Spleen (tissue), 11 donors: ENCODE data around the gene FBN1. TPM values are rescaled to one million over a fixed set of nuclear protein-coding genes. Genes with fewer than 3 reads are reported as not detected.

ENCODE experiments used
- DNase-seq: peaks from one replicate; pipeline ENCODE4 v3.0.0-alpha.2; 2020
- H3K27ac ChIP-seq, 8 donors: fragments of 200-600 bp; sonication (generic) in 7 of 8; 1 replicate in 4 of 8; 2 replicates in 4 of 8; pipeline versions ENCODE4 v1.5.0 to v1.8.0; 2016 to 2021; ENCODE audit warnings: inconsistent platforms in 4 of 8, mild to moderate bottlenecking in 4 of 8, moderate library complexity in 1 of 8
- H3K27me3 ChIP-seq, 7 donors: fragments of 200-600 bp; sonication (generic) in 6 of 7; replicated peaks in 1 of 7; 1 replicate in 4 of 7; 2 replicates in 3 of 7; pipeline versions ENCODE4 v1.5.0 to v1.8.0; 2016 to 2021; ENCODE audit warnings: inconsistent platforms in 3 of 7, mild to moderate bottlenecking in 1 of 7
- H3K36me3 ChIP-seq, 6 donors: fragments of 200-600 bp; sonication (generic) in 5 of 6; 1 replicate in 4 of 6; 2 replicates in 2 of 6; pipeline versions ENCODE4 v1.5.0 to v1.8.0; 2016 to 2021; ENCODE audit warnings: inconsistent platforms in 2 of 6
- H3K4me1 ChIP-seq, 6 donors: fragments of 200-600 bp; sonication (generic) in 5 of 6; 1 replicate in 3 of 6; 2 replicates in 3 of 6; pipeline versions ENCODE4 v1.5.0 to v1.8.0; 2016 to 2021; ENCODE audit warnings: inconsistent platforms in 3 of 6
- H3K4me3 ChIP-seq, 8 donors: fragments of 200-600 bp; sonication (generic) in 7 of 8; 1 replicate in 4 of 8; 2 replicates in 4 of 8; pipeline versions ENCODE4 v1.5.0 to v1.8.0; 2016 to 2021; ENCODE audit warnings: inconsistent platforms in 4 of 8, mild to moderate bottlenecking in 4 of 8, moderate library complexity in 2 of 8
- H3K9me3 ChIP-seq, 8 donors: fragments of 200-600 bp; sonication (generic) in 7 of 8; 1 replicate in 4 of 8; 2 replicates in 4 of 8; pipeline versions ENCODE4 v1.5.0 to v1.8.0; 2016 to 2021; ENCODE audit warnings: inconsistent platforms in 4 of 8
- POLR2A ChIP-seq, 3 donors: fragments of 450-650 bp; IDR thresholded peaks; one replicate each; pipeline ENCODE4 v1.5.1; 2017; ENCODE audit warnings: antibody characterized with exemption in 3 of 3, mild to moderate bottlenecking in 1 of 3
- POLR2AphosphoS5 ChIP-seq, 3 donors: sonication (generic); formaldehyde crosslinking; IDR thresholded peaks; one replicate each; pipeline ENCODE4 v1.5.1; 2017; ENCODE audit warnings: antibody characterized with exemption in 3 of 3
- WGBS, 5 donors: extraction: QIAGEN DNeasy Blood & Tissue Kit in 3 of 5; methylation state at CpG; one replicate each; pipeline versions ENCODE4 v1.1.5 to v1.1.7; 2013 to 2018; 5-methylcytosine and 5-hydroxymethylcytosine counted together
- intact Hi-C: fragments of 100-400 bp; cut with DNase I; formaldehyde crosslinking; loops from one replicate; pipeline ENCODE4 v1.15.0; 2023; ENCODE audit warnings: low total_unique reads
- polyA plus RNA-seq, 3 donors: library from polyadenylated mRNA; stranded (reverse); fragments of 200-250 nt; gene quantifications; one replicate each; pipeline ENCODE4 v1.2.1, GENCODE V29; 2013
- total RNA-seq, 7 donors: library from RNA; depleted of rRNA in 3 of 7; stranded (reverse); fragments of >200 nt in 3 of 7; fragmentation: NEBNext Ultra II Directional in 4 of 7; extraction: Animal tissue kit (Norgen Biotek cat#: 25700) in 4 of 7; gene quantifications; one replicate each; pipeline versions ENCODE4 v1.1.0 to v1.2.1, GENCODE V29; 2016 to 2021
- TF ChIP-seq, protein P1 (sequence below), 11 experiments: fragments of 200-600 bp in 7 of 11; fragments of 450-650 bp in 4 of 11; sonication (generic) in 4 of 11; IDR thresholded peaks in 8 of 11; conservative IDR thresholded peaks in 3 of 11; 1 replicate in 7 of 11; 2 replicates in 4 of 11; pipeline versions ENCODE4 v1.4.0 to v1.8.0; 2016 to 2021; ENCODE audit warnings: antibody characterized with exemption in 11 of 11, inconsistent platforms in 4 of 11, mild to moderate bottlenecking in 1 of 11
- donor health status: healthy with polysubstance abuse.
- donor health status: DM: no; HTN: no; CAD: no; lungs with moderate emphysema.
- donor health status: DM: no; HTN: no; CAD: no.
- donor health status: Bipolar disorder and iron deficiency.
- donor health status: healthy.
- donor health status: DM: no; HTN: no; CAD: no.
- donor health status: DM: yes; HTN: yes; CAD: no.

Gene FBN1
- total and polyA plus RNA-seq, 10 donors = 3.2 to 139 (median 45.4) TPM

DNA sequence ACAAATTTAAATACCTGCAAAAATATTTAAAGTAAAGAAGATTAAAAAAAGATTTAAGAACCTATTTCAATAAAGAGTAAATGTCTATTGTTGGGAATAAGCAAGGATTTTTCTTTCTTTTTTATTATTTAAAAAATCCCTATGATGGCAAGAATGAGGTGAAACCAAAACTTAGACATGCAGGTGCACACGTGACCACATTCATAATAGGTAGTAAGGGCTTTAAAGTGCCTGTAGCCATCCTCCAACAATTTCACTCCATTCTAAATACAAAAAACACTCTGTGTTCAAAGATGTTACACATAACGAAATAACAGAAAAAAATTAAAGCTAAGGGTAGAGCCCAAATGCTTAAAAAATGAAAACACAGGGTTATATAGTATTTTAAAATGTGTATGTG is 74.0 kb downstream of the FBN1 start:
- DNase-seq = no peak
- Histone ChIP-seq H3K4me3 (no peak overlapping the region), H3K9me3 (no peaks in the 10 kb centered on the region), H3K27me3 (no peaks in the 10 kb centered on the region), H3K27ac (no peak overlapping the region), H3K4me1 (peaks cover 0 to 2% (median 0%) of the 10 kb centered on the region in 6 donors), H3K36me3 (no peaks in the 10 kb centered on the region)
- intact Hi-C loops = no loop called here
- no peak for TF ChIP-seq POLR2A (IDR thresholded peaks at IDR 0.05)
- no peak for TF ChIP-seq POLR2AphosphoS5 (IDR thresholded peaks at IDR 0.05)
- TF ChIP-seq, protein P1, sequence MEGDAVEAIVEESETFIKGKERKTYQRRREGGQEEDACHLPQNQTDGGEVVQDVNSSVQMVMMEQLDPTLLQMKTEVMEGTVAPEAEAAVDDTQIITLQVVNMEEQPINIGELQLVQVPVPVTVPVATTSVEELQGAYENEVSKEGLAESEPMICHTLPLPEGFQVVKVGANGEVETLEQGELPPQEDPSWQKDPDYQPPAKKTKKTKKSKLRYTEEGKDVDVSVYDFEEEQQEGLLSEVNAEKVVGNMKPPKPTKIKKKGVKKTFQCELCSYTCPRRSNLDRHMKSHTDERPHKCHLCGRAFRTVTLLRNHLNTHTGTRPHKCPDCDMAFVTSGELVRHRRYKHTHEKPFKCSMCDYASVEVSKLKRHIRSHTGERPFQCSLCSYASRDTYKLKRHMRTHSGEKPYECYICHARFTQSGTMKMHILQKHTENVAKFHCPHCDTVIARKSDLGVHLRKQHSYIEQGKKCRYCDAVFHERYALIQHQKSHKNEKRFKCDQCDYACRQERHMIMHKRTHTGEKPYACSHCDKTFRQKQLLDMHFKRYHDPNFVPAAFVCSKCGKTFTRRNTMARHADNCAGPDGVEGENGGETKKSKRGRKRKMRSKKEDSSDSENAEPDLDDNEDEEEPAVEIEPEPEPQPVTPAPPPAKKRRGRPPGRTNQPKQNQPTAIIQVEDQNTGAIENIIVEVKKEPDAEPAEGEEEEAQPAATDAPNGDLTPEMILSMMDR (IDR thresholded peaks at IDR 0.05 in 8 of 11, conservative IDR thresholded peaks at IDR 0.05 in 3 of 11) = no peak
- 81 to 96% (median 91%) methylated on average over 2 of the region's 2 CpGs for WGBS, 5 donors

DNA sequence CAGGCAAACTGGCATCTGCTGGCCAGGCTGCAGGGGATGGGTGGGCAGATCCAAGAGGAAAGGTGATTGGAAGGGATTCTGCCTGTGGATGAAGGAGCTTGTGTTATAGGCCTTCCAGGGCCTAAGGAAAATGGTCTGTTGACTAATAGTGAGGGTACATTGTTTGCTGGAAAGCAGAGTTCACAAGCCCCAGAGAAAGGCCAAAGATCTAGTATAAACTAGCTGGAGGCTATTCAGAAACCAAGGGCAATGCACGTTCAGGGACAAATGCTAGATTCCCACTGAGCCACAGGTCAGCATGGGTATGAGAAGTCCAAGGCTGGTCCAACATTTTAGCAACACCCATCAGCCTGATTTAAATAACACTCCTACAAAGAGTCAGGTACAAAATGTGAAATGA is 74.7 kb downstream of the FBN1 start:
- Histone ChIP-seq H3K9me3 (no peaks in the 10 kb centered on the region), H3K27ac (peak overlapping the region in 4 of 8 donors; percentile 5 to 40 (median 22)), H3K4me1 (peaks cover 0 to 9% (median 2%) of the 10 kb centered on the region in 6 donors), H3K27me3 (no peaks in the 10 kb centered on the region), H3K4me3 (no peak overlapping the region), H3K36me3 (no peaks in the 10 kb centered on the region)
- 38 to 85% (median 73%) methylated on average over 1 of the region's 1 CpG for WGBS, 5 donors
- DNase-seq = no peak
- TF ChIP-seq POLR2A (IDR thresholded peaks at IDR 0.05) = no peak
- TF ChIP-seq POLR2AphosphoS5 (IDR thresholded peaks at IDR 0.05) = no peak
- TF ChIP-seq, protein P1 (IDR thresholded peaks at IDR 0.05 in 8 of 11, conservative IDR thresholded peaks at IDR 0.05 in 3 of 11) = no peak
- intact Hi-C loops = no loop called here

DNA sequence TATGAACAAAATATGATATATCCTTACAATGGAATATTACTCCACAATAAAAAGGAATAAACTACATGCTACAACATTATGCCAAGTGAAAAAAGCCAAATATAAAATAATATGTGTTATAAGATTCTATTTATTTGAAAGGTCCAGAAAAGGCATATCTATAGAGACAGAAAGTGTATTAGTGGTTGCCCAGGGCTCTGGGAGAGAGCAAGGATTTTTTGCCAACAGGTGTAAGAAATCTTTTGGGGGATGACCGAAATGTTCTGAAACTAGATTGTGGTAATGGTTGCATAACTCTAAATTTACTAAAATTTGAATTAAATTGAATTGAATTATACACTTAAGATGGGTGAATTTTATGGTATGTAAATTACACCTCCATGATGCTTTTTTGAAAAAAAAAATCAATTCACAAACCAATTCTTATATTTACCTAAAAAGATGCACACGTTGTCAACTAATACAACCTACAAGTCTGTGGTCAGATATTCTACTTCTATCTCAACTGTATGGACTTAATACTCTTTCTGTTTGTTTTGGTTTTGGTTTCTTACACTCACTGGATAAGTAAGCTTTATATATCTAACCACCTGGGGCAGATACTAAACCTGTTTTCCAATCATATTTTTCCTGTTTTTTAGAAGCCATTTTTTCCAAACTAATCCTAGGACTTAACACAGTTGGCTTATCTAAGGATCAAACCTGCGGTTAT is 75.8 kb downstream of the FBN1 start:
- no peaks in the 10 kb centered on the region for H3K27me3 ChIP-seq
- H3K4me3 ChIP-seq = no peak overlapping the region
- intact Hi-C loops = no loop called here
- no peaks in the 10 kb centered on the region for H3K36me3 ChIP-seq
- DNase-seq = no peak
- TF ChIP-seq POLR2AphosphoS5 (IDR thresholded peaks at IDR 0.05) (no peak), POLR2A (IDR thresholded peaks at IDR 0.05) (no peak)
- TF ChIP-seq, protein P1 (IDR thresholded peaks at IDR 0.05 in 8 of 11, conservative IDR thresholded peaks at IDR 0.05 in 3 of 11) = no peak
- WGBS, 5 donors = 75 to 93% (median 86%) methylated on average over 3 of the region's 3 CpGs
- peaks cover 0 to 17% (median 2%) of the 10 kb centered on the region in 6 donors for H3K4me1 ChIP-seq
- no peaks in the 10 kb centered on the region for H3K9me3 ChIP-seq
- H3K27ac ChIP-seq = no peak overlapping the region

DNA sequence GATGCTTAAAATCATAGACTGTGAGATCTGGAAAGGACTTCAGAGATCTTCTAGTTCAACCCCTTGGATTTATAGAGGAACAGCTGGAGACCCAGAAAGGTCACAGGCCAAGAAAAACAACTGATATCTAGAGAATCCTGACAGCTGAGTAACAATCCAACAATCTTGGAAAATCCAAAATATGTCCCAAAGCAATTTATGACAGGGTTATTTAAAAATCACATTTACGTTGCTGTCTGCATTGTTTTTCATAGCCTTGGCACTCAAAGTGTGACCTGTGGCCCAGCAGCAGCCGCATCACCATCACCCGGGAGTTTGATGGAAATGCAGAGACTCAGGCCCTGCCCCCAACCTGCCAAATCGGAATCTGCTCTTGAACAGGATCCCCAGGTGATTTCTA is 78.8 kb downstream of the FBN1 start:
- Histone ChIP-seq H3K27me3 (no peaks in the 10 kb centered on the region), H3K4me3 (no peak overlapping the region), H3K27ac (peak overlapping the region in 1 of 8 donors; percentile 18), H3K4me1 (peaks cover 0 to 17% (median 2%) of the 10 kb centered on the region in 6 donors), H3K9me3 (no peaks in the 10 kb centered on the region), H3K36me3 (no peaks in the 10 kb centered on the region)
- TF ChIP-seq POLR2AphosphoS5 (IDR thresholded peaks at IDR 0.05) (no peak), POLR2A (IDR thresholded peaks at IDR 0.05) (no peak)
- TF ChIP-seq, protein P1 (IDR thresholded peaks at IDR 0.05 in 8 of 11, conservative IDR thresholded peaks at IDR 0.05 in 3 of 11) = no peak
- DNase-seq = no peak
- intact Hi-C loops = no loop called here
- 70 to 82% (median 75%) methylated on average over 4 of the region's 4 CpGs for WGBS, 5 donors
